CD14-positive monocyte (primary cell): Measurements from ENCODE around the gene CCDC180. TPM values are rescaled to one million over a fixed set of nuclear protein-coding genes. Genes with fewer than 3 reads are reported as not detected.
A peak's percentile ranks its signal among the peaks of the same experiment; 100 is the strongest.

Experiments
- DNase-seq, 3 donors: peaks; one replicate each; pipeline ENCODE4 v3.0.0-alpha.2; 2011 to 2022
- H2AFZ ChIP-seq: 2 replicates; pipeline ENCODE4 v1.6.0; 2012; ENCODE audit warnings: mild to moderate bottlenecking, low read depth, low read length, inconsistent platforms; ENCODE audit not compliant: insufficient read depth, poor library complexity, severe bottlenecking
- H3K27ac ChIP-seq, 2 donors: 1 replicate in 1 of 2; 2 replicates in 1 of 2; pipeline ENCODE4 v1.5.1; 2012 to 2013; ENCODE audit warnings: low read length in 2 of 2, control low read depth in 1 of 2, inconsistent platforms in 1 of 2, low read depth in 1 of 2, mild to moderate bottlenecking in 1 of 2
- H3K27me3 ChIP-seq, 2 donors: one replicate each; pipeline versions ENCODE4 v1.6.0 to v1.6.1; 2011 to 2013; ENCODE audit warnings: low read length in 2 of 2; ENCODE audit not compliant: control insufficient read depth in 2 of 2, insufficient read depth in 2 of 2
- H3K36me3 ChIP-seq, 2 donors: replicated peaks in 1 of 2; 1 replicate in 1 of 2; 2 replicates in 1 of 2; pipeline versions ENCODE4 v1.5.1 to v1.6.1; 2012 to 2013; ENCODE audit warnings: low read length in 2 of 2, control low read depth in 1 of 2, inconsistent platforms in 1 of 2, mild to moderate bottlenecking in 1 of 2; ENCODE audit not compliant: insufficient read depth in 2 of 2, control insufficient read depth in 1 of 2
- H3K4me1 ChIP-seq, 2 donors: 1 replicate in 1 of 2; 2 replicates in 1 of 2; pipeline versions ENCODE4 v1.5.1 to v1.6.1; 2012 to 2013; ENCODE audit warnings: low read length in 2 of 2, control low read depth in 1 of 2, inconsistent platforms in 1 of 2, mild to moderate bottlenecking in 1 of 2, moderate library complexity in 1 of 2; ENCODE audit not compliant: insufficient read depth in 2 of 2, control insufficient read depth in 1 of 2
- H3K4me2 ChIP-seq: replicated peaks from 2 replicates; pipeline ENCODE3; 2012; ENCODE audit warnings: low read length, moderate library complexity, mild to moderate bottlenecking; ENCODE audit not compliant: poor library complexity, severe bottlenecking; ENCODE audit errors: extremely low read depth
- H3K4me3 ChIP-seq, 3 experiments: fragments of 200-600 bp in 1 of 3; sonication (generic) in 1 of 3; replicated peaks in 1 of 3; 1 replicate in 2 of 3; 2 replicates in 1 of 3; pipeline ENCODE4 v1.5.1; 2011 to 2013; ENCODE audit warnings: low read length in 3 of 3, mild to moderate bottlenecking in 3 of 3, control low read depth in 2 of 3, low read depth in 2 of 3, inconsistent platforms in 1 of 3, moderate library complexity in 1 of 3
- H3K79me2 ChIP-seq: 2 replicates; pipeline ENCODE4 v1.6.0; 2012; ENCODE audit warnings: mild to moderate bottlenecking, control low read depth, inconsistent platforms, low read length, moderate library complexity; ENCODE audit not compliant: insufficient read depth
- H3K9ac ChIP-seq: 2 replicates; pipeline ENCODE4 v1.6.0; 2017; ENCODE audit warnings: low read length, mild to moderate bottlenecking; ENCODE audit not compliant: insufficient read depth, poor library complexity, severe bottlenecking
- H3K9me3 ChIP-seq, 2 donors: replicated peaks in 1 of 2; 1 replicate in 1 of 2; 2 replicates in 1 of 2; pipeline versions ENCODE4 v1.5.1 to v1.6.1; 2012 to 2013; ENCODE audit warnings: low read length in 2 of 2, control low read depth in 1 of 2; ENCODE audit not compliant: control insufficient read depth in 1 of 2, insufficient read depth in 1 of 2
- H4K20me1 ChIP-seq: 2 replicates; pipeline ENCODE4 v1.6.0; 2012; ENCODE audit warnings: mild to moderate bottlenecking, low read length, control low read depth, moderate library complexity; ENCODE audit not compliant: insufficient read depth
- H3K27ac Mint-ChIP-seq, 7 donors: one replicate each; pipeline ENCODE4 v1.8.0; 2020; ENCODE audit warnings: mild to moderate bottlenecking in 7 of 7, mixed read lengths in 7 of 7, moderate library complexity in 6 of 7, inconsistent platforms in 2 of 7
- H3K27me3 Mint-ChIP-seq, 3 donors: one replicate each; pipeline ENCODE4 v1.8.0; 2021 to 2022; ENCODE audit warnings: low read depth in 3 of 3, mild to moderate bottlenecking in 3 of 3, mixed read lengths in 3 of 3, moderate library complexity in 3 of 3, inconsistent platforms in 1 of 3
- H3K36me3 Mint-ChIP-seq, 2 donors: one replicate each; pipeline ENCODE4 v1.8.0; 2020; ENCODE audit warnings: mixed read lengths in 2 of 2, inconsistent platforms in 1 of 2, mild to moderate bottlenecking in 1 of 2
- H3K4me1 Mint-ChIP-seq: one replicate; pipeline ENCODE4 v1.8.0; 2020; ENCODE audit warnings: mild to moderate bottlenecking, mixed read lengths
- H3K4me3 Mint-ChIP-seq, 2 donors: one replicate each; pipeline ENCODE4 v1.8.0; 2020; ENCODE audit warnings: mild to moderate bottlenecking in 2 of 2, mixed read lengths in 2 of 2, moderate library complexity in 1 of 2
- H3K9me3 Mint-ChIP-seq, 7 donors: one replicate each; pipeline ENCODE4 v1.8.0; 2020 to 2022; ENCODE audit warnings: mixed read lengths in 7 of 7, mild to moderate bottlenecking in 6 of 7, moderate library complexity in 6 of 7, inconsistent platforms in 2 of 7
- WGBS: methylation state at CpG from one replicate; pipeline ENCODE4 v1.1.5; 2013; ENCODE audit warnings: missing lambda C conversion rate; ENCODE audit not compliant: insufficient coverage; 5-methylcytosine and 5-hydroxymethylcytosine counted together
- intact Hi-C, 2 donors: fragments of 100-400 bp; cut with micrococcal nuclease; formaldehyde crosslinking; loops; one replicate each; pipeline versions ENCODE4 v1.15.0 to v1.15.1; 2023
- polyA plus RNA-seq, 3 donors: library from polyadenylated mRNA; depleted of rRNA in 1 of 3; unstranded in 2 of 3; stranded (reverse) in 1 of 3; fragments of 300-500 nt in 2 of 3; fragments of >200 nt in 1 of 3; fragmentation: Illumina TruSeq in 2 of 3; gene quantifications; 1 replicate in 2 of 3; 2 replicates in 1 of 3; pipeline ENCODE4 v1.2.3, GENCODE V29; 2012 to 2021
- TF ChIP-seq, protein P1 (sequence below): fragments of 200-600 bp; IDR thresholded peaks from one replicate; pipeline ENCODE4 v1.8.0; 2022; ENCODE audit warnings: antibody characterized with exemption, mild to moderate bottlenecking

Gene CCDC180
- polyA plus RNA-seq, 3 donors: 0.24 to 1.3 TPM; not detected in 1

DNA sequence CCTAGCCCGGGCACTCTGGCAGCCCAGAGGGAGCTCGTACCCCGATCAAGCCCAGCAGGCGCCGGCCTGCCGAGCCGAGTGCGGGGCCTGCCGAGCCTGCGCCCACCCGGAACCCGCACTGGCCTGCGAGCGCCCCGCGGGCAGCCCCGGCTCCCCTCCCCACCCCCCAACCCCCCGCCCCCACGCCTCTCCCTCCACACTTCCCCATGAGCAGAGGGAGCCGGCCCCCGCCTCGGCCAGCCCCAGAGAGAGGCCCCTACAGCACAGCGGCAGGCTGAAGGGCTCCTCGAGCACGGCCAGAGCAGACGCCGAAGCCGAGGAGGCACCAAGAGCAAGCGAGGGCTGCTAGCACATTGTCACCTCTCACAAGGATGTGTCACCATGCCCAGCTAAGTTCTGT is 36.2 kb upstream of the CCDC180 start:
- H3K79me2 ChIP-seq: no peaks in the 10 kb centered on the region

DNA sequence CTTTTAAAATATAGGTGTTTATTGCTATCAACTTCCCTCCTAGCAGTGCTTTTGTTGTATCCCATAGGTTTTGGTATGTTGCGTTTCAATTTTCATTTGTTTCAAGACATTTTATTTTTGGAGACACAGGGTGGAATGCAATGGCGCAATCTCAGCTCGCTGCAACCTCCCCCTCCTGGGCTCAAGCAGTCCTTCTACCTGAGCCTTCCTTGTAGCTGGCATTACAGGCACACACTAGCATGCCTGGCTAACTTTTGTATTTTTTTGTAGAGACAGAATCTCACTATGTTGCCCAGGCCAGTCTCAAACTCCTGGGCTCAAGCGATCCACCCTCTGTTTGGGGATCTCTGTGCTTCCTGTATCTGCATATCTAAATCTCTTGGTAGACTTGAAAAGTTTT is 35.4 kb upstream of the CCDC180 start:
- Histone ChIP-seq H3K79me2 (no peaks in the 10 kb centered on the region), H3K4me1 (no peaks in the 10 kb centered on the region), H3K36me3 (peaks cover 0 to 7% of the 10 kb centered on the region in 2 donors), H3K27ac (no peak overlapping the region), H4K20me1 (no peaks in the 10 kb centered on the region), H3K9me3 (no peaks in the 10 kb centered on the region), H3K27me3 (no peaks in the 10 kb centered on the region), H3K4me2 (no peak overlapping the region), H3K4me3 (no peak overlapping the region), H3K9ac (no peak overlapping the region), H2AFZ (no peak overlapping the region)
- no peak overlapping the region for H3K4me3 Mint-ChIP-seq
- peaks cover 0 to 3% (median 2%) of the 10 kb centered on the region in 3 donors for H3K27me3 Mint-ChIP-seq
- peaks cover 1% of the 10 kb centered on the region for H3K4me1 Mint-ChIP-seq
- peak overlapping the region in 1 of 7 donors; percentile 58 for H3K27ac Mint-ChIP-seq
- no peak for DNase-seq
- H3K9me3 Mint-ChIP-seq: no peaks in the 10 kb centered on the region
- intact Hi-C loops: no loop called here
- H3K36me3 Mint-ChIP-seq: peaks cover 6 to 14% of the 10 kb centered on the region in 2 donors
- WGBS: no CpG with 5 or more reads among the region's 4 CpGs
- TF ChIP-seq, protein P1, sequence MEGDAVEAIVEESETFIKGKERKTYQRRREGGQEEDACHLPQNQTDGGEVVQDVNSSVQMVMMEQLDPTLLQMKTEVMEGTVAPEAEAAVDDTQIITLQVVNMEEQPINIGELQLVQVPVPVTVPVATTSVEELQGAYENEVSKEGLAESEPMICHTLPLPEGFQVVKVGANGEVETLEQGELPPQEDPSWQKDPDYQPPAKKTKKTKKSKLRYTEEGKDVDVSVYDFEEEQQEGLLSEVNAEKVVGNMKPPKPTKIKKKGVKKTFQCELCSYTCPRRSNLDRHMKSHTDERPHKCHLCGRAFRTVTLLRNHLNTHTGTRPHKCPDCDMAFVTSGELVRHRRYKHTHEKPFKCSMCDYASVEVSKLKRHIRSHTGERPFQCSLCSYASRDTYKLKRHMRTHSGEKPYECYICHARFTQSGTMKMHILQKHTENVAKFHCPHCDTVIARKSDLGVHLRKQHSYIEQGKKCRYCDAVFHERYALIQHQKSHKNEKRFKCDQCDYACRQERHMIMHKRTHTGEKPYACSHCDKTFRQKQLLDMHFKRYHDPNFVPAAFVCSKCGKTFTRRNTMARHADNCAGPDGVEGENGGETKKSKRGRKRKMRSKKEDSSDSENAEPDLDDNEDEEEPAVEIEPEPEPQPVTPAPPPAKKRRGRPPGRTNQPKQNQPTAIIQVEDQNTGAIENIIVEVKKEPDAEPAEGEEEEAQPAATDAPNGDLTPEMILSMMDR: no peak

More for the DNA sequence above, 36.2 kb upstream of the CCDC180 start:
- Histone ChIP-seq H3K27me3 (no peaks in the 10 kb centered on the region), H3K27ac (no peak overlapping the region), H3K9me3 (no peaks in the 10 kb centered on the region), H3K4me1 (no peaks in the 10 kb centered on the region), H4K20me1 (no peaks in the 10 kb centered on the region), H3K36me3 (no peaks in the 10 kb centered on the region), H3K4me2 (no peak overlapping the region), H3K4me3 (no peak overlapping the region), H2AFZ (no peak overlapping the region), H3K9ac (no peak overlapping the region)
- WGBS: 91% methylated on average over 6 of the region's 29 CpGs
- no peak overlapping the region for H3K4me3 Mint-ChIP-seq
- TF ChIP-seq, protein P1: no peak
- intact Hi-C loops: no loop called here
- no peaks in the 10 kb centered on the region for H3K9me3 Mint-ChIP-seq
- peaks cover 1% of the 10 kb centered on the region for H3K4me1 Mint-ChIP-seq
- H3K27ac Mint-ChIP-seq: no peak overlapping the region
- peaks cover 0 to 3% (median 2%) of the 10 kb centered on the region in 3 donors for H3K27me3 Mint-ChIP-seq
- H3K36me3 Mint-ChIP-seq: peaks cover 0 to 8% of the 10 kb centered on the region in 2 donors
- DNase-seq: no peak
